Common myeloid progenitor, CD34-positive (primary cell): ENCODE results near the gene RACK1. TPM values are rescaled to one million over a fixed set of nuclear protein-coding genes. Genes with fewer than 3 reads are reported as not detected.
"Not testable (repeated sequence)": the region's sequence is repeated elsewhere in the genome, so short reads cannot be mapped to it uniquely, and the experiment has no call there.

Experiments
- CTCF ChIA-PET: fragments of 350-600 bp; sonication (Branson Sonifier 250); formaldehyde crosslinking; loops from one replicate; lab custom pipeline; 2021; ENCODE audit warnings: antibody characterized with exemption; lab: Charles Lee
- POLR2A ChIA-PET: fragments of 350-600 bp; sonication (Branson Sonifier 250); formaldehyde crosslinking; loops from one replicate; lab custom pipeline; 2021; ENCODE audit warnings: antibody characterized with exemption; lab: Charles Lee
- DNase-seq, 3 donors: peaks; one replicate each; pipeline versions ENCODE4 v3.0.0 to v3.0.0-alpha.2; 2013
- H3K27ac ChIP-seq, 2 experiments: 1 replicate in 1 of 2; 2 replicates in 1 of 2; pipeline ENCODE4 v1.7.0; 2013; ENCODE audit warnings: inconsistent platforms in 2 of 2, low read length in 2 of 2, mild to moderate bottlenecking in 2 of 2, low read depth in 1 of 2, moderate library complexity in 1 of 2; ENCODE audit not compliant: severe bottlenecking in 2 of 2, insufficient read depth in 1 of 2, poor library complexity in 1 of 2
- H3K27me3 ChIP-seq, 5 experiments: replicated peaks in 2 of 5; 1 replicate in 3 of 5; 2 replicates in 2 of 5; pipeline versions ENCODE4 v1.6.1 to v1.7.0; 2013; ENCODE audit warnings: low read length in 4 of 5, mild to moderate bottlenecking in 2 of 5, moderate library complexity in 2 of 5, inconsistent platforms in 1 of 5; ENCODE audit not compliant: insufficient read depth in 5 of 5, control insufficient read depth in 4 of 5
- H3K36me3 ChIP-seq, 4 experiments: 1 replicate in 2 of 4; 2 replicates in 2 of 4; pipeline versions ENCODE4 v1.6.1 to v1.7.0; 2013; ENCODE audit warnings: low read length in 3 of 4, control low read depth in 1 of 4, mild to moderate bottlenecking in 1 of 4; ENCODE audit not compliant: control insufficient read depth in 4 of 4, insufficient read depth in 4 of 4
- H3K4me1 ChIP-seq, 4 experiments: 1 replicate in 3 of 4; 2 replicates in 1 of 4; pipeline versions ENCODE4 v1.6.1 to v1.7.1; 2013; ENCODE audit warnings: low read length in 3 of 4, mild to moderate bottlenecking in 3 of 4, control low read depth in 1 of 4, inconsistent platforms in 1 of 4, moderate library complexity in 1 of 4; ENCODE audit not compliant: control insufficient read depth in 4 of 4, insufficient read depth in 4 of 4; ENCODE audit errors: control extremely low read depth in 1 of 4
- H3K4me3 ChIP-seq, 7 experiments: 1 replicate in 4 of 7; 2 replicates in 3 of 7; pipeline versions ENCODE4 v1.5.1 to v1.7.0; 2013; ENCODE audit warnings: mild to moderate bottlenecking in 7 of 7, low read length in 6 of 7, moderate library complexity in 6 of 7, inconsistent platforms in 2 of 7, low read depth in 2 of 7, control low read depth in 1 of 7; ENCODE audit not compliant: insufficient read depth in 4 of 7, control insufficient read depth in 1 of 7; ENCODE audit errors: extremely low read depth in 1 of 7
- H3K9me3 ChIP-seq, 5 experiments: 1 replicate in 4 of 5; 2 replicates in 1 of 5; pipeline versions ENCODE4 v1.6.1 to v1.7.1; 2013; ENCODE audit warnings: low read length in 4 of 5, mild to moderate bottlenecking in 2 of 5, inconsistent platforms in 1 of 5, low read depth in 1 of 5, moderate library complexity in 1 of 5; ENCODE audit not compliant: control insufficient read depth in 4 of 5, insufficient read depth in 2 of 5; ENCODE audit errors: control extremely low read depth in 1 of 5
- WGBS: methylation state at CpG from one replicate; pipeline ENCODE4 v1.1.5; 2013; ENCODE audit not compliant: insufficient coverage; 5-methylcytosine and 5-hydroxymethylcytosine counted together
- polyA plus RNA-seq: library from polyadenylated mRNA; unstranded; fragments of 120-200 nt; gene quantifications from one replicate; pipeline ENCODE4 v1.2.1, GENCODE V29; 2013

The RACK1 gene
- polyA plus RNA-seq, result 6,380 TPM

DNA sequence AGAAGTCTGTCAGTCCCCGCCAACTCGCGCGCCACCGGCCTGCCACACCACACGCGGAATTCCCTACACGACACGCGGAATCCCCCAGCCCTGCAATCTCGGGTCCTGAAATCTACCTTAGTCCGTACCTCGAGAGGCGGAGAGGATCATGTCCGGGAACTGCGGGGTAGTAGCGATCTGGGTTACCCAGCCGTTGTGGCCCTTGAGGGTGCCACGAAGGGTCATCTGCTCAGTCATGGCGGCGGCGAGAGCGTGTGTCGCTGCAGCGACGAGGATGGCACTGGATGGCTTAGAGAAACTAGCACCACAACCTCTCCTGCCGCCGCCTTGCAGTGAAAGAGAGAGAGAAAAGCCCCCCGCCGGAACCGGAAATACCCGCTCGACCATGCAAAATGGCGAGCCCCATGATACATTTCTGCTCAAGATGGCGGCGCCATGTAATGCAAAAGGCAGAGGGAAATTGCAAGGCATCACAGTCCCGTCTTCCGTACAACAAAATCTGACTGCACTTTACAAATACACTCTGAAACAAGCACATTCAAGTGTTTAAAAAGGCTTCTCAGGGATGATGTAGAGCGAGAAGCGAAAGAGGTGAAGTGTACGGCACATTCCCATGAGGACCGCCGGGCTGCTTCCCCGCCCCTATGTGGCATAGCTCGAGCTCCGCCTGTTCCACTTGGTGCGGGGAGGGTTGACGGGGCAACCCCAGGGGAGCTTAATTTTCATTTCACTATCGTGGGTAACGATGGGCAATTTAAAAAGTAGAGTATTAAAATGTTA lies at the start of gene RACK1:
Gene RACK1 (minus strand): TSS at position 343 of the 780 bp plus-strand sequence. CDS start 106 bp downstream, at position 237.
- Histone ChIP-seq H3K9me3 (no peaks in the 10 kb centered on the region), H3K27ac (peak within 1 kb of the TSS; percentile 92 to 96), H3K4me3 (peak within 1 kb of the TSS; percentile 58 to 99 (median 98)), H3K4me1 (peaks cover 15 to 59% (median 49%) of the 10 kb centered on the region in 4 experiments), H3K27me3 (no peaks in the 10 kb centered on the region), H3K36me3 (peaks cover 11 to 47% (median 27%) of the 10 kb centered on the region in 4 experiments)
- POLR2A ChIA-PET, result interaction anchor here (0.8 to 3.0 kb wide), 5 partner anchors 11 to 76 kb away, joined by 3 to 27 read pairs (median 3); partner anchors contain the start of genes TRIM41 and TRIM52
- peak; percentile 93 to 96 (median 95) for DNase-seq
- under 1% methylated on average over 41 of the region's 50 CpGs for WGBS
- CTCF ChIA-PET, result interaction anchor here (0.7 to 1.3 kb wide), 3 partner anchors 9 to 59 kb away, joined by 3 to 5 read pairs (median 3); no protein-coding TSS in a partner anchor

DNA sequence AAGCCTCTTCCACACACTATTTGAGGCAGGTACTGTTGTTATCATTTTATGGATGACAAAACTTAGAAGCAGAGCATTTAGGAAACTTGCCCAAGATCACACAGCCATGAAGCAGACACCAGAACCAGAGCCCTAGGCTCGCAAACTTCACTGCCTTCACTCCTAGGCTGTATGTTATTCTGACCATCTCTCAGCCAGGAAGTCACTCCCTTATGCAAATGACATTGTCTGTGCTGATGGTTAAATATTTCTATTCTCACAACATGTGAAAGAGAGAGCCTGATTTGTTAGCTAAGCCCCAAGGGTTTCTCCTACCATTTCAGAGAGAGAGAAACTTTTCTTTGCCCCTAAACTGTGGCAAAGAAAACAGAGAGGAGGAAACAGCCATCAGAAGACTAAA lies 43.6 kb upstream of the RACK1 start:
- H3K4me3 ChIP-seq, CTCF ChIA-PET, H3K27ac ChIP-seq, H3K9me3 ChIP-seq, DNase-seq, H3K27me3 ChIP-seq, H3K4me1 ChIP-seq, POLR2A ChIA-PET, H3K36me3 ChIP-seq: not testable (repeated sequence)
- WGBS, result no CpG with 5 or more reads among the region's 1 CpG

DNA sequence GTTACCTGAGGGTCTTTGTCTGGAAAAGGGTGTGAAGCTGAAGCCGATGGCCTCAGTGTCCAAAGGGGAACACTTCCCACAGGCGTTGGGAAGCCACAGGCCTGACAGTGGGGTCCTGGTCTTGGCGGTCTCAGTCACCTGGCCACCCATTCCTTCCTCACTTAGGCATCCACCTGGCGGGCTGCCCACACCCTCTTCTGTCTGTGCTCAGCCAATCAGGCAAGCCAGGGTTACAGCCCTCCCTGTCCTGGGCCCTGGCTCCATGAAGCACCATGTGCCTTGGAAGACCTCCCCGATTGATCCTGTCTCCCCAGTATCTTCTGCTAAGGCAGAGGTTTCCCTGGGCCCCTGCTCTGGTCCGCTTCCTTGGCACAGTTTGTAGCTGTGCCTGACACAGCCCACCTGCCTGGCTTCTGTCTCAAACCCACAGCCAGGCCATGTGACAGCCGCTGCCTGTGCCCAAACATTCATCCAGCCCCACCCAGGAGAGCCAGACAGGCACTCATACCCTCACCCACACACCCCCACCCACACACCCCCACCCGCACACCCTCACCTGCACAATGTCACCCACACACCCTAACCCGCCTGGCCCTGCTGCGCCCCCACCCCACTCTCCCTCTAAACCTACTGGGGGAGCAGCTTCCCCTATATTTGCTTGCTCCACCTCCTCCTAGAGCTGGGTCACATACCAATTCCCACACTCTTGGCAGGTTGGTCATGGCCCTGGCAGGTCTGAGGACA lies 42.4 kb upstream of the RACK1 start:
- DNase-seq, H3K4me3 ChIP-seq, POLR2A ChIA-PET, H3K27me3 ChIP-seq, H3K27ac ChIP-seq, H3K4me1 ChIP-seq, CTCF ChIA-PET, H3K36me3 ChIP-seq, H3K9me3 ChIP-seq: not testable (repeated sequence)
- WGBS, result 98% methylated on average over 10 of the region's 10 CpGs

DNA sequence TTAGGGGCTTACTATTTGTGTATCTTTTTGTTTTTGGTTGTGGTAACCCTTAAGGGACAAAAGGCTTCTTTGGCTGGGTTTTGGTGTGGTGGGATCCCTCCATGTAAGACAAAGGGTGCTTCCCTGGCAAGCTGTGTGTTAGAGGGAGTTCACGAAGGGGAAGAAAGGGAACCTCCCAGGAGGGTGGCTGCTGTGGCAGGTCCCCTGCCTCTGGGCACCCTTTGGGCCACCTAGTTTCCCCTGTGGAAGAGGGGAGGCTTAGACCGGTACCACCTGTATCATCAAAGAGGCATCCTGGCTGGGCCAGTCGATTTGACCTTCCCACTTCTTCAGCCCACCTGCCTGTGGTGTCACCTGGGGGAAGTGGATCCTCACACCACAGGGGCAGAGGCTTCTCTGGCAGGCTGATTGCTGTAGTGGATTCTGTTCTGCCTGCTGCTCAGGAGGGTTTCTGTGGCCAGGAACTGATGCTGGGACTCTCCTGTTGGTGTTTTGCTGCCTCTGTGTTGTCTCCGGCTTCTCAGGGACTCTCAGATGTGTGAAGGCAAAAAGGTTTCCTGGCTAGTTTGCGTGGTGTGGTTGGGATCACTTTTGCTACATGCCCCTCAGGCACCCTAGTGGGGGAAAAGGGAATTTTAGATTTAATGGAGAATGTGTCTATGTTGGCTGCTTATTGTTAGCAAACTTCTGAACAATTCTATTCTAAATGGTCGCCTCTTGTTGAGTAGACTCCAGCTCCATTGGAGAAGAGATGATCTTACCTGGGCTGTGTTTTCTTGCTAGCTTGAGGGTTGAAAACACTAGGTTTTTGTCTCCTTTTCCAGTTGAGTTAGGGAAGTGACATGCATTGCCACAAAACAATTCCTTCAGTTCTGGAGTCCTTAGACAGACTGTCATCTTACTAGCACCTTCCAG lies 40.4 kb upstream of the RACK1 start:
- POLR2A ChIA-PET, result interaction anchor here (1.2 kb wide), 1 partner anchor 22 kb away, joined by 3 read pairs; no protein-coding TSS in a partner anchor
- H3K27me3 ChIP-seq, H3K4me1 ChIP-seq, DNase-seq, H3K9me3 ChIP-seq, H3K36me3 ChIP-seq, CTCF ChIA-PET, H3K27ac ChIP-seq, H3K4me3 ChIP-seq: not testable (repeated sequence)
- WGBS, result 100% methylated on average over 1 of the region's 6 CpGs

DNA sequence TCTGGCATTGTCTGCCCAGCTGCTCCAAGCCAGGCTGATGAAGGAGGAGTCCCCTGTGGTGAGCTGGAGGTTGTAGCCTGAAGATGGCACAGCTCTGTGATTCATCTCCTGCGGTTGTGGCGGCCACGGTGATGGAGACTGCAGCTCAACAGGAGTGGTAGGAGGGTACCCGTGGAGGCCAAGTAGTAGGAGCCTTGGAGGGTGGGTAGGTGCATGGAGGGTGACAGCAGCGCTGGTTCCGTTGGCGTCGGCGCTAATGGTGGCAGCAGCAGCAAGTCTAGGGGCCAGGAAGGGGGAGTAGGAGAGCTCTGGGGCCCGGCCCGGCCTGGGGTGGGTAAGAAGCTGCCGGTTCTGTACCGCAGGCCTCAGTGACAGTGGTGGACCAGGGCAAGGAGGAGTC lies 39.6 kb upstream of the RACK1 start:
- no peaks in the 10 kb centered on the region for H3K36me3 ChIP-seq
- H3K4me3 ChIP-seq, result no peak overlapping the region
- no peak overlapping the region for H3K27ac ChIP-seq
- no peaks in the 10 kb centered on the region for H3K4me1 ChIP-seq
- 90% methylated on average over 11 of the region's 13 CpGs for WGBS
- POLR2A ChIA-PET, result interaction anchor here (1.2 kb wide), 1 partner anchor 21 kb away, joined by 3 read pairs; no protein-coding TSS in a partner anchor
- CTCF ChIA-PET, result no interaction called here
- no peaks in the 10 kb centered on the region for H3K27me3 ChIP-seq
- H3K9me3 ChIP-seq, result no peaks in the 10 kb centered on the region
- no peak for DNase-seq

DNA sequence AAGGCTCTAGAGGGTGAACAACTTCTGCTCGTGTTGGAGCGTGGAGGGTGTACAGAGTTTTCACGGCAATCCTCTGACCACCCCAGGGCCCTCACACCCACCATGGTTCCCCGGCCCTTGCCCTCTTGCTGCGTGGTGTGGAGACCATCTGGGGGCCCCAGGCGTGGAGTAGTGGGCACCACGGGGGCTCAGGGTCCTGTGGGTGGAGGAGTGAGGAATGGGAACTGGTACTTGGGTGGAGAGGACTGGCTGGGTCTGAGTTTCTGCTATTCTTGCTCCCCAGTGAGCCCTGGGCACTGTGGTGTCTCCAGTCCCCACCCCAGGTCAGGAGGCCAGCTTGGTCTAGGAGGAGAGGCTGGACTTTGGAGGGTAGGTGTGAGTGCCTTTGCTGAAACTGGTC lies 39.2 kb upstream of the RACK1 start:
- CTCF ChIA-PET, result no interaction called here
- H3K9me3 ChIP-seq, result no peaks in the 10 kb centered on the region
- POLR2A ChIA-PET, result interaction anchor here (1.2 kb wide), 1 partner anchor 21 kb away, joined by 3 read pairs; no protein-coding TSS in a partner anchor
- no peaks in the 10 kb centered on the region for H3K4me1 ChIP-seq
- H3K4me3 ChIP-seq, result no peak overlapping the region
- H3K36me3 ChIP-seq, result no peaks in the 10 kb centered on the region
- no peak overlapping the region for H3K27ac ChIP-seq
- WGBS, result no CpG with 5 or more reads among the region's 7 CpGs
- DNase-seq, result no peak
- no peaks in the 10 kb centered on the region for H3K27me3 ChIP-seq
